Measurements from ENCODE around the gene SIVA1.

DNA sequence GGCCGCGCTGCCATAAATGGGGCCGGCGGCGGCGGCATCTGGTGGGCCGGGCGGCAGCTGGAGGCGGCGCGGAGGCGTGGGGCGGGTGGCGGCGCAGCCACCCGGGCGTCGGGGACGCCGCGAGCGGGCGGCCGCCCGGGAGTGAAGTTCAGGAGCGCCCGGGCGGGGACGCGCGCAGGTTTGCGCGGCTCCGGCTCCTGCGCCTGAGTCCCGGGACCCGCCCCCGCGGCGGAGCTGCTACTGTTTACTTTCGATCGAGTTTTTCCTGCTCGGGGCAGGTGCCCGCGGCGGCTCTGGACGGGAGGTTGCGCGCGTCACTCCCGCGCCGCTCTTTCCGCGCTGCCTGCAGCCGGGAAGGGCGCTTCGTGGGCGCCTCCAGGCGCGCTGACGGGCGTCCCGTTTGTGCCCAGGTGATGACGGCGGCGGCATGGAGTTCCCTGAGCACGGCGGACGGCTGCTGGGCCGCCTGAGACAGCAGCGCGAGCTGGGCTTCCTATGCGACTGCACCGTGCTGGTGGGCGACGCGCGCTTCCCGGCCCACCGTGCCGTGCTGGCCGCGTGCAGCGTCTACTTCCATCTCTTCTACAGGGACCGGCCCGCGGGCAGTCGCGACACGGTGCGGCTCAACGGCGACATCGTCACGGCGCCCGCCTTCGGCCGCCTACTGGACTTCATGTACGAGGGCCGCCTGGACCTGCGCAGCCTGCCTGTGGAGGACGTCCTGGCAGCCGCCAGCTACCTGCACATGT, 48.0 kb downstream of the SIVA1 start, which contains the start of gene ZBTB42:
- TF ChIP-seq POLR2A (IDR thresholded peaks at IDR 0.05) (peak; percentile 63 to 66), CTCF (IDR thresholded peaks at IDR 0.05) (peak in 2 of 6 experiments; percentile 2 to 5)
